ENCODE results near the gene GSTCD. TPM values are rescaled to one million over a fixed set of nuclear protein-coding genes. Genes with fewer than 3 reads are reported as not detected.
"Not testable (repeated sequence)": the region's sequence is repeated elsewhere in the genome, so short reads cannot be mapped to it uniquely, and the experiment has no call there.

Gene GSTCD
- total RNA-seq, 1 donor from 2014 or later = 4.4 TPM

- DNase-seq; ATAC-seq; intact Hi-C loops (cut with micrococcal nuclease): not testable (repeated sequence)
Measured at GRCh38 chr4:105852230-105852629, 143.6 kb downstream of the GSTCD start.

- ATAC-seq (no peak), DNase-seq (no peak)
- intact Hi-C loops (cut with micrococcal nuclease) = no loop called here
Measured at GRCh38 chr4:105858466-105859040, 150.0 kb downstream of the GSTCD start.

GRCh38 chr4:105859233-105859632 is 150.6 kb downstream of the GSTCD start:
- DNase-seq (no peak), ATAC-seq (no peak)
- intact Hi-C loops (cut with micrococcal nuclease) = no loop called here

GRCh38 chr4:105870963-105871362 is 162.4 kb downstream of the GSTCD start:
- ATAC-seq (no peak), DNase-seq (no peak)
- intact Hi-C loops (cut with micrococcal nuclease) = no loop called here

GRCh38 chr4:105871997-105872396 is 163.4 kb downstream of the GSTCD start:
- intact Hi-C loops (cut with micrococcal nuclease) = no loop called here
- ATAC-seq (no peak), DNase-seq (no peak)

- intact Hi-C loops (cut with micrococcal nuclease) = no loop called here
- peak; percentile 84 for ATAC-seq
- DNase-seq = no peak
Measured at GRCh38 chr4:105875233-105875632, 166.6 kb downstream of the GSTCD start.

GRCh38 chr4:105878668-105879067 is 170.1 kb downstream of the GSTCD start:
- intact Hi-C loops (cut with micrococcal nuclease) = no loop called here
- ATAC-seq (peak; percentile 72), DNase-seq (no peak)

- ATAC-seq = no peak
- DNase-seq = no peak
- intact Hi-C loops (cut with micrococcal nuclease) = no loop called here
Measured at GRCh38 chr4:105887508-105887907, 178.9 kb downstream of the GSTCD start.

GRCh38 chr4:105894660-105895582 is 186.3 kb downstream of the GSTCD start, which contains the start of gene NPNT:
Gene NPNT (plus strand): TSS chr4:105895471. CDS start chr4:105895653, 182 bp downstream.
- intact Hi-C loops (cut with micrococcal nuclease) = no loop called here
- ATAC-seq = peak; percentile 90
- DNase-seq = peak; percentile 51

- DNase-seq (peak; percentile 57), ATAC-seq (peak; percentile 79)
- intact Hi-C loops (cut with micrococcal nuclease) = no loop called here
Measured at GRCh38 chr4:105895583-105896460, 187.2 kb downstream of the GSTCD start.

- intact Hi-C loops (cut with micrococcal nuclease) = no loop called here
- ATAC-seq = no peak
- no peak for DNase-seq
Measured at GRCh38 chr4:105896461-105896942, 187.9 kb downstream of the GSTCD start.

Other genes with a start within 250 kb of the GSTCD start
- 95.3 TPM for gene PPA2, start 234.7 kb upstream of the GSTCD start, total RNA-seq
- gene ARHGEF38, start 156.2 kb upstream of the GSTCD start, total RNA-seq = not detected
- 24.7 TPM for gene INTS12, start 95 bp upstream of the GSTCD start, total RNA-seq
- 4.9 TPM for gene NPNT, start 186.7 kb downstream of the GSTCD start, total RNA-seq

Measured in left ventricle myocardium superior (tissue), 1 donor.